Measurements from ENCODE around the gene MIF. TPM values are rescaled to one million over a fixed set of nuclear protein-coding genes. Genes with fewer than 3 reads are reported as not detected.
"Not testable (repeated sequence)": the region's sequence is repeated elsewhere in the genome, so short reads cannot be mapped to it uniquely, and the experiment has no call there.

Gene MIF
- total RNA-seq, 5 donors from 2014 or later (not counting 1 experiment from before 2014, with no cell fraction given), result 182 to 334 (median 289) TPM

DNA sequence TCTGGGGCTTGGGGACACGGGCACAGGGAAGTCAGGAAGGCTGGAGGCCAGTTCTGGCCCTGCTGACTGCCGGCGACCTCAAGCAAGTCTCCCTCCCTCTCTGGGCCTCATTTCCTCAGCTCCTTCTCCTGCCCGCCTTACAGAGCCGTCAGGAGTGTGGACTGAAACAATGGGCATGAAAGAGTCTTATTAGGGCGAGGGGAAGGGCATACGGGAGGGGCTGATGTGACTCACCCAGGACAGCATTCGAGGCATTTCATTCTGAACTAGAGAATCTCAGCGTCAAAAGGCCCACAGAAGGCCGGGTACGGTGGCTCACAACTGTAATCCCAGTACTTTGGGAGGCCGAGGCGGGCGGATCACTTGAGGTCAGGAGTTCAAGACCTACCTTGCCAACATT is 46.0 kb downstream of the MIF start:
- H3K4me1 Mint-ChIP-seq; H3K27me3 ChIP-seq (replicated peaks in 1 of 2; ENCODE audit: control insufficient read depth in 2 of 2, extremely low read depth in 1 of 2, insufficient read depth in 2 of 2, low read length in 1 of 2); CTCF ChIA-PET; H3K27ac Mint-ChIP-seq; H3K9me3 ChIP-seq; H3K27ac ChIP-seq (ENCODE audit: low read length); ATAC-seq (replicated peaks in 1 of 4); H3K4me3 ChIP-seq (ENCODE audit: control insufficient read depth in 1 of 2, extremely low read depth in 1 of 2, low read length in 1 of 2); DNase-seq; H3K36me3 ChIP-seq (ENCODE audit: control insufficient read depth in 2 of 2, extremely low read depth in 1 of 2, insufficient read depth in 1 of 2, low read length in 1 of 2); POLR2A ChIA-PET; H3K9me3 Mint-ChIP-seq; H3K36me3 Mint-ChIP-seq; H3K4me3 Mint-ChIP-seq; H3K4me1 ChIP-seq (ENCODE audit: control insufficient read depth in 1 of 2, extremely low read depth in 1 of 2, insufficient read depth in 2 of 2, low read length in 2 of 2); H3K27me3 Mint-ChIP-seq: not testable (repeated sequence)
- no CpG with 5 or more reads among the region's 14 CpGs for WGBS (ENCODE audit: insufficient coverage)

Other genes with a start within 250 kb of the MIF start
- gene RGL4, start 203.4 kb upstream of the MIF start, total RNA-seq, result 10 to 100 TPM; 10.6 to 28.9 (median 13.8) TPM
- gene ZNF70, start 143.3 kb upstream of the MIF start, total RNA-seq, result 1 to 10 TPM; 3.2 to 6.4 (median 5.8) TPM
- gene VPREB3, start 140.0 kb upstream of the MIF start, total RNA-seq, result 1 to 10 TPM in 4 of 5 donors, not detected in 1; 1.5 to 2.6 (median 1.7) TPM
- gene C22orf15, start 131.4 kb upstream of the MIF start, total RNA-seq, result 1 to 10 TPM in 4 of 5 donors, under 1 TPM in 1; 0.58 to 2.2 (median 1.9) TPM
- gene CHCHD10, start 126.4 kb upstream of the MIF start, total RNA-seq, result 10 to 100 TPM; 26.1 to 66.3 (median 63.2) TPM
- gene MMP11, start 121.5 kb upstream of the MIF start, total RNA-seq, result 1 to 10 TPM; 1.6 to 5.3 (median 2.5) TPM
- 10 to 100 TPM; 50.2 to 57.7 (median 54.3) TPM for gene SMARCB1, start 107.4 kb upstream of the MIF start, total RNA-seq
- 1 to 10 TPM; 1.2 to 3.9 (median 2.8) TPM for gene DERL3, start 55.4 kb upstream of the MIF start, total RNA-seq
- gene SLC2A11, start 36.5 kb upstream of the MIF start, total RNA-seq, result 10 to 100 TPM; 16.2 to 24.2 (median 18.6) TPM
- gene GSTT2B, start 66.8 kb downstream of the MIF start, total RNA-seq, result not detected
- 1 to 10 TPM in 4 of 5 donors, not detected in 1; 3.5 to 7.7 (median 3.9) TPM for gene DDTL, start 72.5 kb downstream of the MIF start, total RNA-seq
- gene DDT, start 80.1 kb downstream of the MIF start, total RNA-seq, result 100 to 1,000 TPM in 2 of 5 donors, 10 to 100 TPM in 3; 72.5 to 122 (median 94.3) TPM
- gene GSTT2, start 85.8 kb downstream of the MIF start, total RNA-seq, result not detected
- gene GSTT4, start 111.1 kb downstream of the MIF start, total RNA-seq, result not detected
- 100 to 1,000 TPM; 134 to 158 (median 145) TPM for gene CABIN1, start 116.9 kb downstream of the MIF start, total RNA-seq

Measured in T-cell (primary cell).